Sciatic nerve (tissue), 2 donors: ENCODE measurements around the gene TANGO2. TPM values are rescaled to one million over a fixed set of nuclear protein-coding genes. Genes with fewer than 3 reads are reported as not detected.

ENCODE experiments used
- ATAC-seq: fragments of 200-7000 bp; cut with Tn5 transposase; one replicate; pipeline ENCODE4 v1.9.1; 2020; ENCODE audit warnings: mild to moderate bottlenecking, moderate library complexity
- DNase-seq: peaks from one replicate; pipeline ENCODE4 v3.0.0-alpha.2; 2020; ENCODE audit warnings: low spot score
- intact Hi-C: fragments of 100-400 bp; cut with DNase I; formaldehyde crosslinking; loops from one replicate; pipeline ENCODE4 v1.14.2; 2022
- total RNA-seq: library from RNA; stranded (reverse); fragmentation: NEBNext Ultra II Directional; extraction: Animal tissue kit (Norgen Biotek cat#: 25700); gene quantifications from one replicate; pipeline ENCODE4 v1.2.1, GENCODE V29; 2021
- donor health status: DM: no; HTN: no; CAD: no.
- donor health status: DM: no; HTN: no; CAD: no.

Gene TANGO2
- total RNA-seq, 1 donor from 2014 or later: 28.4 TPM

DNA sequence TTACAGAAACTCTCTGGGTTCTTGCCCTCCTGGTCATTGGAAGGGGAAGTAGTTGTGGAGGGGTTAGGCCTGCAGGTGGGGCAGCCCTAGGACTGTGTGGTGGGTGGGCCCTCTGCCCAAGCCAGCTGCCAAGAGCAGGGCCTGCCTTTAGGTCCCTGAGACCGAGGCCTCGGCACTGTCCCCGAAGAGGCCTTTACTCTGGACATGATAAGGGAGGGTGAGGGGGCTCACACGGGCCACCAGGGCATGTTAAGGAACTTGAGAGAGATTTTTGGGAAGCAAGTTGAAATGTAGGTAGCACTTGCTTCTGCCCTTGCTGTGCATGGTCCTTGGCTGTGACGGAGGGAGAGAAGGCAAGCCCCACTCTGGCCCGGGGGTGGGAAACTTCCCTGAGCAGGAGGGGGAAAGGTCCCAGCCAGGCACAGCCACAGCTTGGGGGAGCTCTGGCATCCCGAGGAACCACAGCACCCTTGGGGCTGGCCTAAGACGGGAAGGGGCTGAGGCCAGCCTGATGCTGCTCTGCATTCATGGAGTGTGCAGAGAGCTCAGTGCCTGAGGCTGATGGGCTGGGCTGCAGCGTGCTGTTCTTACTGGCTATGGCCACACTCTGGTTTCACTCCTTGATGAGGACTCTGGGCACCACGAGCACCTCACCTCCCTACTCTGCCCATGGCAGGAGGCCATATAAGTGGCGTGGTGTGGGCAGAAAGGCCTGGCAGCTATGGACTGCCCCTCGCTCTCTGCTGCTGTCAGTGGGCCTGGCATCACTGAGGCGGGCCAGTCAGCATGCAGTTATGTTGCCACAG, 87.2 kb downstream of the TANGO2 start:
- intact Hi-C loops: no loop called here
- ATAC-seq (no peak), DNase-seq (no peak)

DNA sequence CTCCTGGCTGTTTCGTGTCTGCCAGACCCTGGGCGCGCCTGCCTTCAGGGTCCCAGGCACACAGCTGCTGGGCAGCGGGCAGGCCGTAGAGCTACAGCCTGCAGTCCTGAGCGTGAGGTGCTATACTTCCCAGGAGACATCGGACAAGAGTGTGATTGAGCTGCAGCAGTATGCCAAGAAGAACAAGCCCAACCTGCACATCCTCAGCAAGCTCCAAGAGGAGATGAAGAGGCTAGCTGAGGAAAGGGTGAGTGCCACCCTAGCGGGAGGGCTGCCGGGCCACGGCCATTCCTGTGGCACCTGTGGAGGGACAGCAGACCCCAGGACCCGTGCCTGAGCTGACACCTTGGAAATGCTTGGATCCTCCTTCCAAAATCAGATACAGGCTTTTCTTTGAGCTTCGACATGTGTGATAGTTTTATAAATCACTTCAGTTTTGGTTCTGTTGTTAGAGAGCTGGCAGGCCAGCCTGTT, 87.9 kb downstream of the TANGO2 start:
- ATAC-seq: no peak

DNA sequence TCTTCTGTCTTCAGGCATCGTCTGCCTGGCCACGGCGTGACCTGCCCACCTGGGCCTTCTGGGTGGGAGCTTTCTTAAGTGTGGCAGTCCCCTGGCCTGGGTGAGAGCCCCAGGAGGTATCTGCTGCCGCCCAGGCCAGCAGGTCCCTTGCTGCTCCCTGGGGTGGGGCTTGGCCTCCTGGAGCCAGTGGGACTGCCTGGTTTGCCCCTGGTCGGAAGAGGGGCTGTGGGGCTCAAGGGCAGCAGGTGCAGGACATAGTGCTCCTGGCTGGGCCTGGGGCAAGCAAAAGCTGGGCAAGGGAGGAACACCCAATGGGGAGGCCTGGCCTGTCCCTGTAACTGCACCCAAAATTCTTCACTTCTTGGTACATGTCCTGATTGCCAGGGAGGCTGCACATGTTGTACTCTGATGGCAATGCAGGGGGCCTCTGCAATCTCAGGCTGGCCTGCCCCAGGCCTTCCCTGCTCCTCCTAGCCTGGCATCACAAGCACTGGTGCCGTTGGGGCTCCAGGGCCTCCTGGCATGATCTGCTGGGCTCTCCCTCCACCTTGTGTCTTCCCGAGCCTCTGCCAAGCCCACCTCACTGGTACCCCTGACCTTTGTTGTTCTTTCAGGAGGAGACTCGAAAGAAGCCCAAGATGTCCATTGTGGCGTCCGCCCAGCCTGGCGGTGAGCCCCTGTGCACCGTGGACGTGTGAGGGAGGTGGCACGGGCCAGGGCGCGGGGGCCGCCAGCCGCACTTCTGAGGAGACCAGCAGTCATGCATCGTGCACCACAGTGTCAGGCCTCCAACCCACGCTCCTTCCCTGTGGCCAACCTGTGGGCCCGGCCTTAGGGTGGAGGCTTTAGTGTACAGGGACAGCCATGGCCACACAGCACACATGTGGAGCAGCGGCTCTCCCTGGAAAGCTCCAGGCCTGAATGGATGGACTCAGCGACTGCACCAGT, 88.8 kb downstream of the TANGO2 start:
- ATAC-seq: peak; percentile 14
- no peak for DNase-seq
- intact Hi-C loops: no loop called here

More for the DNA sequence above, 87.9 kb downstream of the TANGO2 start:
- intact Hi-C loops: no loop called here
- DNase-seq: no peak

DNA sequence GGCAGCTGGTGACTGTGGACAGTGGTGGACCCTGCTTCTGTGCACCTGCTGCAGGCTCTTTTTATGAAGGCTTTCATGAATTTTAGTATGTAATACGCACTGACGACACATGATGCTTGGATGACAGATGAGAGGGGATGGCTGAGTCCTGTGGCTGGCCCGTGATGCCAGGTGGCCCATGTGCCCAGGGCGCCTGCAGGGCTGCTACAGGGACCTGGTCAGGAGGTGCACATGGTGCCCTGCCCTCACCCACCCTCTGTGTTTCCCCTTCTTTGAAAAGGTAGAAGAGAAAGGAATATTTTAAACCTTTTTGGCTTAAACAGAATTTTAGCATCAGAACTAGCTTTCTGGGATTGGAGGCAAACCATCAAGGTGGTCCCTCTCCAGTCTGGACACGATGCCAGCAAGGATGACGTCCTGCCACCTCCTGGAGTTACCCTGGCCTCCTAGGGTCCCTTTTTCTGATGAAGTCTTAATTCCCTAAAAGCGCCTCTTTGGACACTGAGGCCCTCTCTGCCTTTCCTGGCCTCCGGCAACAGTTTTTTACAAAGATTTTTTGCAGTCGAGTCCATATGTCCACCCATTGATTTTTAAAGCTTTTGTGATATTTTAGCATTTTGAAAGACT, 89.6 kb downstream of the TANGO2 start:
- DNase-seq: no peak
- intact Hi-C loops: no loop called here
- ATAC-seq: no peak

DNA sequence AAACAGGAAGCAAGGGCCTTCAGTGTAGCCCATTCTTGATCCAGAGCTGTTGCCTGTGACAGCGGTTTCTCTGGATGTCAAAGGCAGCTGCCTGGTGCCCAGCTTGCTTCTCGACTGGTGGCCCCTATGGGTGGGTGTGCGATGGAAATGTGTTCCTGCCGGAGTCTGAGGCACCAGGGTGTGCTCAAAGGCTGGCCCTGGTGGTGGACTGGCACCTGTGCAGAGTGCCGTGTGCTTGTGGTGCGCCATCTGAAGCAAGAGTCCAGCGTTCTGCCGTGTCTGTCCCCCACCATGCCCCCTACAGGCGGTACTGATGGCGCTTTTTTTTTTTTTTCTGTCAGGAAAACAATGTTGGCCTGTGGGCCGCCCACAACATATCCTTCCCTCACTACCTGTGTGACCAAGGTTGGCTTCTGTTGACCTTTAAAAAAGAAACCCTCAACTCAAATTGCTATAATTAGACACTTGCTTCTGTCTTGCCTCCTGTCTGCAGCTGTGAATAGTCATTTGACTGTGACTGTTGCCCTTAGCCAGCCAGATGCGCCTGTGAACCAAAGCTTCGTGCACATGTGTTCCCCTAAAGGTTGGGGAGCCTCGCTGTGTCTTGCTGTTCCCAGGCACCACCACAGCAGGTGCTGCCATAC, 90.3 kb downstream of the TANGO2 start:
- DNase-seq (no peak), ATAC-seq (no peak)
- intact Hi-C loops: no loop called here

DNA sequence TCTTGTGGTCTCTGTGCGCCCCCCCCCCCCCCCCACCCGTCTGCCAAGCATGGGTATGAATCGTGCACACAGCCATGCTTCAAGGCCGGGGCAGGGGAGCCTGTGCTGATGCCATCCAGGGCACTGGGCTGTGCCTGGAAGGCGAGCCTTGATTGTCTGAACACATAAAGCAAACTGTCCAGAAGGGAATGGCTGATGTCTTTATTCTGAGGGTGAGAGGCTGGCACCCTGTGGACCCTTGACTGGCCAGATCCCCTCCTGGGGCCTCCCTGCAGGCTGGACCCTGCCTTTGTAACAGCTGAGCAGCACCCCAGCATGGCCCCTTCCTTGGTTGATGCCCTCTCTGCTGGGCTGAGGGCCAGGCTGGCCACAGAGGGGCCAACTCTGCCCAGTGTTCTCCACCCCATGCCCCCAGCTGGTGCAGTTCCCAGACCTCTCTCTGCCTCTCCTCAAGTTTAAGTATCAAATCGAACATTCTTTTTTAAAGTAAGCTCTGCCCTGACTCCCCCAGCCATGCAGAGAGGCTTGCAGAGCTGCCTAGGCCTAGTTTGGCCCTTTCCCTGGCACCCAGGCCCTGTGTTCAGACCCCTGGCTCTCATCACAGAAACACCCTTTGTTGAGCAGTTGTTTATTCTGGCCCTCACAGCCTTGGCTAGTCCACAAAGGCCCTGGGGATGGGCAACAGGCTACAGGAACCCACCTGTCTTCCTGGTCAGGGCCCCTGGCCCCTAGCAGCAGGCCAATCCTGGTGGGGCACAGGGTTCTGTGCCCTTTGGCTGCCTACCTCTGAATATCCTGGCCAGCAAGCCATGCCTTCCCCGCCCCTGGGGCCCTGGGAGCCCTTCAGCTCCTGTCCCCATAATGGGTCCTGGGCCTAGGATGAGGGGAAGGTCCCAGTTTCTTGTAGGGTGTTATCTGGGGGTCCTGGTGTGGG, 91.0 kb downstream of the TANGO2 start:
- intact Hi-C loops: no loop called here
- ATAC-seq (no peak), DNase-seq (no peak)

DNA sequence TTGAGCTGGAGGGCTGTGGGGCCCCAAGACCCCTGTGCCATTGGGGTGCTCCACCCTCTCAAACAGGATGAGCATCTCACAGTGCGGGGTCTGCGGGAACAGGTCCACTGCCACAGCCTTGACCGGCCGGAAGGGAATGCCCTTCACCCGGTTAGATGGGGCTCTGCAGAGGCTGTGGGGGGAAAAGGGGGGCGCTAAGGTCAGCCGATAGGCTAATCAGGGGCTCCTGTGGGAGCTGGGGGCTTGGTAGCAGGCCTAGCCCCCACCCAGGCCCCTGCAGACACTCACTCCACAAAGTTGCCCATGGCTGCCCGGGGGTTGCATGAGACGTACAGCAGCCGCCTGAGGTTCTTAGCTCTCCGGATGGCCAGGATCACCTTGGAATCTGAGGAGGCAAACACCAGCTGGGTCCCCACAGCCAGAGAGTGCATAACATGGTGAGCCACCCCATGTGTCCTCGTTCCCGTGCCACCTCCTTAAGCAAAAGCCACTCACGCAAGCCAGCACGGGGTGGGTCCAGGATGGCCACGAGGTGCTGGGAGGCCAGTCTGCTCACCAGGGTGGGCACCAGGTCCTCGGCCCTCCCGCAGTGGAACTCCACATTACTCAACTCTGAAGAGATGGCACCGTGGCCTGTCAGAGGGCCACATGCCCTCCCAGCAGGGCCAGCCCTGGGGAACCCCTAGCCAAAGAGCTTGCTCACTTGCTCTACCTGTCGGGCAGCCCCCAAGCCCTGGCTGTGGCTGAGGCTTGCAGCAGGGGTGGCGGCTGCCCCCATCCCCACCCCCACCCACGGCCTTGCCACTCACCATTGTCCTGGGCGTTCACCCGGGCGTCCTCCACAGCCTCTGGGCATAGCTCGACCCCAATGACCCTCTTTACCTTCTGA, 92.0 kb downstream of the TANGO2 start:
- intact Hi-C loops: no loop called here
- DNase-seq: no peak
- no peak for ATAC-seq

DNA sequence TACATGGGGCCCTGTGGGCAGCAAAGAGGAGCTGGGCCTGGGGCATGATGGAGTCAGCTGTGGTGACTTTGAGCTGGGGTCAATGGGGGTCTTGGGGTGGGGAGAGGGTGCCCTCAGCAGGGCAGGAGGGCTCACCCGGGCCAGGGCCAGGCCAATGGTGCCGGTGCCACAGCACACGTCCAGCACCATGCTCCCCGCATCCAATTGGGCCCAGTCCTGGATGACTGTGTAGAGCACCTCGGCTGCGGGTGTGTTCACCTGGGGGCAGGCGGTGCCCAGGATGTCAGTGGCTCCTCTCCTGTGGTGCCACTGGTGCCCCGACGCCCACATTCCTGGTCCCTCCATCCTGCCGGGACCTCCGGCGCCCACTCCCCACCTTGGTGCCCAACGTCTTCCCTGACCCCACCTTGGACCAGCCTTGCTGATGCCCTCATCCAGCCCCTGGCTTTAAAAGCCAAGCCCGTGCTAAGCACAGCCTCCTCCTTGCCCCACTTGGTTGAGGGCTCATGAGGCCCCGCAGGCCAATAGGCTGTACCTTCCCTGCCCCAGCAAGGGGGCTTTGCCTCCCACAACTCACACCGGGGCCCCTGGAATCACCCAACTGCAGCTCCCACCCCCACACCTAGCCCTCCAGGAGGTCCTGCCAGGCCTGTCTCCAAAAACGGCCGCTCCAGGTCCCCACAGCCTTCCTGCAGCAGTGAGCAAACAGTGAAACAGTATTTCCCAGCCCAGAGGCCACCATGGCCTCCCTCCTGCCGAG, 92.8 kb downstream of the TANGO2 start:
- no peak for ATAC-seq
- no peak for DNase-seq
- intact Hi-C loops: no loop called here

DNA sequence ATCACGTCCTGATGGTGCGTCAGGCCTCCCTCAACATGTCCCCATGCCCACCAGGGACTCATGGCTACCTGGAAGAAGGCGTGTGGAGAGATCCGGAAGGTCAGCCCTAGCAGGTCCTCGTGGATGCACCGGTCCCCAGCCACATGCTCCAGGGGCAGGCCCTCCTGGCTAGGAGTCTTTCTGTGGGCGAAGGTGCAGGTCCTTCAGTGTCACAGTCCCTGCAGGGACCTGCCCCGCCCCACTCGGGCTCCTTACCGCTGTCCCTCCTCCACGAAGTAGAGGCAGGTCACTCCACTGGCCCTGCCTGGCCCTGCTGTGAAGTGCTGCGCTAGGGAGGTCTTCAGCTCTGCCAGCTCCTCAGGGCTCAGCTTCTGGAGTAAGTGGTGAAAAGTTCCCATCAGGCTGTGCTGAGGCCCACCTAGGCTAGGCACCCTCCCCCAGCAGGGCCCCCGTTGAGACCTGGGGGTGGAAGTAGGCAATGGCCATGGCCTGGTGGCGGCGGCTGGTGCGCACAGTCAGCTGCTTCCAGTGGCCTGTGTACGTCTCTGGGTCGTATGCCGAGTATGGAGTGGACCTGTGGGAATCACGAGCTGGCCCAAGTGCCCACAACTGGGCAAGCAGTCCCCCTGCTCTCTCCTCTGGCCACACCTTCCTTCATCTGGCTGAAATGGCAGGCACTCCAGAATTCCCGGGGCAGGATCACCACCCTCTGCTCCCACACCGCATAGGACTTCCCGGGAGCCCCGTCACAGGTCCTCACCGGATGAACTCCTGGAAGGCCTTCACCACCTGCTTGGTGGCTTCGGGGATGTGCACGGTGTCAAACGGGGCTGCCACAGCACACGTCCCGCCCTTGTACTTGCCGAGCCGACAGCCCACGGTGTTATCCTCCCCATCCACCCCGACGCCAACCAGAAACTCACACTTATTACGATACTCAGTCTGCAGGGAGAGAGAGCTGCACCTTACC, 93.9 kb downstream of the TANGO2 start:
- DNase-seq (no peak), ATAC-seq (no peak)
- intact Hi-C loops: no loop called here

DNA sequence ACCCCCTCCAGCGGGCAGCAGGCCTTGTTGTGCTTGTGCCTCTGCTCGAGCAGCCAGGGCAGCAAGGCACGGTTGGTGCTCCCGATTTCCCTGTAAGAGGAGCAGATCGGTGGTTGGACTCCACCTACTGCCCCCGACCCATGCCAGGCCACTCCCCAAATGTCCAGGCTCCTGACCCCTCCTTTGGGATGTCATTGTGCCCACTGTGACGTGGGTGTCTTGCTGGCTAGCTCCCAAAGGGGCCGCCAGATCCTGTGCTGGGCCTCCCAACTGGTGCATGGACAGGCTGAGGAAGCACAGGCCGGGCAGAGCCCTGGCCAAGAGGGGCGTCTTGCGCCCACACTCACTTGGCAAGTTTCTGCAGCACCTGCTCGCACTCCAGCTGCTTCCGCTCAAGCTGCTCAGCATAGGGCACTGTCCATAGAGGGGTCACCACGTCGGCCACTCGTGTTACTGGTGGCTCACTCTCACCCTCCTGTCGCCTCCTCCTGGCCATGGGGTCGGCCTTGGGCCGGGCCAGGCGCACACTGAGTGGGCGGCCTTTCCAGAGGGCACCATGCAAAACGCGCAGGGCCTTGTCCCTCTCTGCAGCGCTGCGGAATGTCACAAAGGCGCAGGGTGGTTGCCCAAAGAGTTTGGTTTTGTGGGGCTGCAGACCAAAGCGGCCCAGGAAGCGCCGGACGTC, 94.9 kb downstream of the TANGO2 start, which contains the start of gene RANBP1:
RANBP1 (plus strand) TSS at position 414 of the 685 bp plus-strand sequence; CDS start at position 495, 81 bp downstream.
- no peak for ATAC-seq
- no peak for DNase-seq
- intact Hi-C loops: loop anchor here (2.0 kb wide), 1 partner anchor 29 kb away; no protein-coding TSS in a partner anchor

DNA sequence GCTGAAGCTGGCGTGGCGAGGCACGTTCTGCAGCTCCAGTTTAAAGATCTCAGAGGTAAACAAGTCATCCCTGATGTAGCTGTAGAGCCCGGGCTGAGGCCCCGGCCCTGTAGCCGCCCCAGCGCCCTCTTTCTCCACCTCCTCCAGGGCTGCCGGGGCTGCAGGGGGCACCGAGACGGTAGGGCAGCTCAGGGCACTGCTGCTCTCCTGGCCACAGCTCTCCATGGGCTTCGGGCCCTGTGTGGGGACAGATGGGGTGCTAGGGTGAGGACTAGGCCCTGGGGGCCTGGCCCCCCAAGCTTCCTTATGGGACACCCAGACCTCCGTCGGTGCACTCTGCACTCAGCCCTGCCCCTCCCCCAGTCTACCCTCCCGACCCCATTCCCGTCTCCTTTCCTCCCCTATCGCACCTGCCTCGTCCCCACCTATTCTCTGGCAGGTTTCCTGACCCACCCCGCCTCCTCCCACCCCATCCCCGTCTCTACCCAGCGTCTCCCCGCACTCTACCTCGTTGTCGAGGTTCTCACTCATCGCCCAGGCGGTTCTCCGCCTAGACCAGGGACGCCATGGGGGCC, 95.6 kb downstream of the TANGO2 start:
- intact Hi-C loops: loop anchor here (2.0 kb wide), 1 partner anchor 30 kb away; no protein-coding TSS in a partner anchor
- DNase-seq (peak; percentile 80), ATAC-seq (peak; percentile 14)
